GM18507 (cell line): ENCODE data around the gene TNS4.

Experiments
- DNase-seq: peaks from one replicate; pipeline ENCODE4 v3.0.0; 2011; ENCODE audit warnings: low read depth; ENCODE audit not compliant: insufficient read length; ENCODE audit errors: extremely low spot score
- FAIRE-seq: peaks from 2 replicates; lab custom pipeline; 2011; peaks lifted over from hg19 to GRCh38; lab: Jason Lieb, UNC

The TNS4 gene

GRCh38 chr17:40461732-40462342 is 39.6 kb downstream of the TNS4 start:
- FAIRE-seq, result no peak
- DNase-seq, result no peak

GRCh38 chr17:40460968-40461731 is 40.3 kb downstream of the TNS4 start:
- DNase-seq (no peak), FAIRE-seq (no peak)

DNA sequence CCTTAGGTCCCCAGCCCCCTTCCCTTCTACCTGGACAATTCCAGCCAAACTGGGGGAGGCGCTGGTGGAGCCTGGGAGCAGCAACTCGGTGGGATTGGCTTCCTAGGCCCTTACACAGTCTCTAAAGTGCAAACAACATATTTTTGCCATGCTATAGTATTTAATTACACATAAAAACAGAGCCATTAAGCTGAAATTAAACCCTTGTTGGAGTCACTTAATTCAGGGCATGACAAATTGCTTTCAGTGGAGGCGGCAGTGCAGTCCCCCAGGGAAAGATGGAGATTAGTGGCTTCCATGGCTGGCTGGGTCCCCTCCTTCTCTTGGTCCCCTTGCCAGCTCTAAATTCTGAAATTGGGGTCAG is 40.8 kb downstream of the TNS4 start:
- FAIRE-seq (no peak), DNase-seq (no peak)

GRCh38 chr17:40459636-40460603 is 41.5 kb downstream of the TNS4 start:
- FAIRE-seq (no peak), DNase-seq (no peak)

DNA sequence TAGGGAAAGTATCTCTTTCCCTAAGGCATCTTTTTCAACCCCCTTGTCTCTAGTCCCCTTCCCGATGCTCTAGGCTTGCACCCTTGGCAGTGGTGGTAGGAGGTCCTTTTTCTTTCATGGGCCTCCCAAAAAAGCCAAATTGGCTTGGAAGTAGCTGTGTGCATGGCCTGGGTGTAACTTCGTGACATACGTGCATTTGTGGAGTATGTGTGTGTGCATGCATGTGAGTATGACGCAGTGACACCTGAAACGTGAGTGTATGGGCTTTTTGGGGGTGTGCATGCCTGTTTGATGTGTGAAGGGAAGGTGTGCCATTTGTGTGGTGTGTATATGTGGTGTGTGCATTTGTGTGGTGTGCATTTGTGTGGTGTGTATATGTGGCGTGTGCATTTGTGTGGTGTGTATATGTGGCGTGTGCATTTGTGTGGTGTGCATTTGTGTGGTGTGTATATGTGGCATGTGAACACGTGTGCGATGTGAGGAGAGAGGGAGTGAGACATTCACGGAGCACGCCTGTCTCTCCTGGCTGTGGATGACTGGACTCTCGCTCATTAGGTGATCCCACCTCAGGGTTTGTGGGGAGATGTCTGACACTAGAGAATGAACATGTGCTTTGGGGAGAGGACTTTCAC is 42.5 kb downstream of the TNS4 start:
- no peak for FAIRE-seq

DNA sequence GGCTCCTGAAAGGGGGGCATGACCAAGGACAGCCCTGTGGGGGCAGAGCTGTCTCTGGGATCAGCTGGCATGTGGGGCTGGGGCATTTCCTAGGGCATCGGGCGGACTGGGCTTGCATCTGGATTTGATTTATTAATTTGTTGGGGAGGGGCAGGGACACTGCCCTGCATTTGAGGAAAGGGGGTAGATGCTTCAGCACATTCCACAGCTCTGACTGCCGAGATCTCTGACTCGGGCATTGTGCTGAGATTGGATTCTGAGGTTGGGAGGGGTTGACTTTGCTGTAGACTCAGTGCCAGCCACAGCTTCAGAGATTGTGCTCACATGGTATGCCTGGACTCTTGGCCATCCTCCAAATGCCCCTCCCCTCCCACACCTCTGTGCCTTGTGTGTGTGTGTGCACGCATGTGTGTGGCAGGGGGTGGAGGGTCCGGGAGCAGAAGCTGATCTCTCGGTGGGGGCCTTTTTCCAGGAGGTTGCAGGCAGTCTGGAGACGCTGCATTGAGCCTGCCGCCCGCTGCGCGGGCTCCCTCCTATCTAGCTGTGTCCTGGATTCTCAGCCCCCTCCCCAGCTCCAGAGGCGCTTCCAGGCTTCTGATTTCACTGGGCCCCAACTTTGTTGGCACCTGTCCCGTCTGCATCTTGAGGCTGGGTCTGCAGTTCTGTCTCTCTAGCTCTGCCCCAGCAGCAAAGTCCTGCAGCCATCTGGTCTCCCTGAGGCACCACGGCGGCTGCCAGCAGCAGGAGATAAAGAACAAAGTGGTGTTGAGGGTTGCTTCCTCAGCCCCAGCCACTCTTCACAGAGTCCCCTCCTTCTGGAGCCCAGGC is 43.2 kb downstream of the TNS4 start:
- FAIRE-seq, result no peak
- DNase-seq, result no peak

More for the DNA sequence above, 42.5 kb downstream of the TNS4 start:
- no peak for DNase-seq

GRCh38 chr17:40457369-40457768 is 44.1 kb downstream of the TNS4 start:
- FAIRE-seq (no peak), DNase-seq (no peak)

- DNase-seq, result no peak
- no peak for FAIRE-seq
Observed at GRCh38 chr17:40456396-40456951, 44.9 kb downstream of the TNS4 start.

DNA sequence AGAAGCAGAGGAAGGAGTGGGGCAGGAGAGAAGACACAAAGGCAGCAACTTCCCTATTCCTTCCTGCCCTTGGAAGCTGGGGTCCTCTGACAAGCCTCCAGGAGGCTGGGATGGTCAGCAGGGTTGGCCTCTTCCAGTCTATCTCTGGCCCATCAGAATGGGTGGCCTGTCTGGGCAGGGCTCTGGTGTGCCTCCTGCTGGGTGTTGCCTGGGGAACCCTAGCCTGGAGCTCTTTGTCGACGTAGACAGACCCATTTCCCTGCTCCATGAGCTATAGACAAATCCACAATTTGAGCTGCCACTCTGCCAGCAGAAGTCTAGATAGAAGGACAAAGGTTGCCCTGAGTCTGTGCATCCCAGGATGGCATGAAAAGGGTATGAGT is 46.8 kb downstream of the TNS4 start:
- DNase-seq (no peak), FAIRE-seq (no peak)

DNA sequence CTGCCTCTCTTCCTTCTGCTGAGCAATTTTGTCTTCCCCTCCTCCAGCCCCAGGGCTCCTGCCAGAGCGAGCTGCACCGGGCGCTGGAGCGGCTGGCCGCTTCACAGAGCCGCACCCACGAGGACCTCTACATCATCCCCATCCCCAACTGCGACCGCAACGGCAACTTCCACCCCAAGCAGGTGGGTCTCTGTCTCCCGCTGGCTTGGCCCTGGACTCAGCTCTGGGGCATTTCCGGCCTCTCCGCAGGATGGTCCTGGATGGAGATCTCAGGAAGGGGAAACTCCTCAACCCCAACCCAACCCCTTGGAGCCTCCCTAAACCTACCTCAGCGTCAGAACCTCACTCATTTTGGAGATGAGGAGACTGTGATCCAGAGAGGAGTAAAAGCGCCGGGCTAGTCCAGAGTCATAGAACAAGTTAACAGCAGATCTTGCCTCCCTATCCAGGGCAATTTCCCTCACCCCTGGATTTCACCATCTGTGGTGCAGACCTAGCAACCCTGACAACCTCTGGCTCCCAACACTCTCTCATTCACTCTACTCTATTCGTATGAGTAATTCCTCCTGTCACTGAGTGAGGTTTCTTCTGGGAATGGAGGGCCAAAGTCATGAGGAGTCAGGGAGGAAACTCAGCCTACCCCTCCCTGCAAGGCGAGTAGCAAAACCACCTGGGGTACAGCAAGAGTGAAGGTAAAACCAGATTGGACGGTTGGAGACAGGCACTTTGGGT is 47.4 kb downstream of the TNS4 start:
- FAIRE-seq (no peak), DNase-seq (no peak)

DNA sequence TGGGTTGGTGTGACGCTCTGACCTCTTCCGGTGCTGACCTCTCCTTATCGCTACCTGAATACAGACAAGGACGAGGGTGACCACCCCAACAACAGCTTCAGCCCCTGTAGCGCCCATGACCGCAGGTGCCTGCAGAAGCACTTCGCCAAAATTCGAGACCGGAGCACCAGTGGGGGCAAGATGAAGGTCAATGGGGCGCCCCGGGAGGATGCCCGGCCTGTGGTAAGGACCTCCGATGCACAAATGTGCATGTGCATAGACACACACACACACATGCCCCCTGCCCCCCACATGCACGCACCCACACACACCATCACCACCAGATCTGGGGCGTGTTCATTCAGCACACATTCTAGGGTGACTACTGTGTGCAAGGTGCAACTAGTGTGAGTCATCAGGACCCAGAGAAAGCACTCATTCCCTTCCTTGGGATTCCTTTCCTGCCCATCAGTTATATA is 48.5 kb downstream of the TNS4 start:
- FAIRE-seq (no peak), DNase-seq (no peak)

GRCh38 chr17:40452216-40452787 is 49.1 kb downstream of the TNS4 start:
- no peak for FAIRE-seq
- DNase-seq, result no peak

DNA sequence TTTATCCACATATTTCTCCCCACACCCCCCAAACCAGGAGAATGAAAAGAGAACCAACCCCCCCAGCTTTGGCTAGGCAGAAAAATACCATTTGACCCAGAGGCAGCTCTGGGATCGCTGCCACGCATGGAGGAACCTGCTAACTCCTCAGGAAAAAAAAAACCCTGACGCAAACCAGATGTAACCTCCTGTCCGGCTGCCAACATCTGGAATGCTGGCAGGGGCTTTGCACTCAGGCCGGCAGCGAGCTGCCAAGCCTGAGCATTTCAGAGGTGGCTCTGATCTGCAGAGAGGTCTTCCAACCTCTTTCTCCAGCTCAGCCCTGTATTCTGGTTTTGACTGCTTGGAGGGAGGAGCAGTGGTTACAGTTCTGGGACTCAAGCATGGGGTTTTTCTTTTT is 50.0 kb downstream of the TNS4 start:
- FAIRE-seq, result no peak
- DNase-seq, result no peak

DNA sequence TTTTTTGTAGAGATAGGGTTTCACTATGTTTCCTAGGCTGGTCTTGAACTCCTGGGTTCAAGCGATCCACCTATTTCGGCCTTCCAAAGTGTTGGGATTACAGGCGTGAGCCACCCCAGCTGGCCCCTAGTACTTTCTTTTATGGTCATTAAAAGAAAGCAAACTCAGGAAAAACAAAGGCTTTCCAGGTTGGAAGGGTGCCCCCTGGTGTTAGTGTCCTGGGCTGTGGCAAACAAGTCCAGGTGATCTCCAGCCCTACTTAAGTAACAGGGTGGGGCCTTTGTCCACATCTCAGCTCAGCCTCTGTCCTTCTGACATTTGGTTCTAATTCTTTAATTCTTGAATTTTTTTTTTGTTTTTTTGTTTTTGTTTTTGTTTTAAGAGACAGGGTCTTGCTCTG is 51.2 kb downstream of the TNS4 start:
- DNase-seq (no peak), FAIRE-seq (peak; percentile 64)

GRCh38 chr17:40448639-40449261 is 52.7 kb downstream of the TNS4 start:
- FAIRE-seq, result no peak
- DNase-seq, result no peak

DNA sequence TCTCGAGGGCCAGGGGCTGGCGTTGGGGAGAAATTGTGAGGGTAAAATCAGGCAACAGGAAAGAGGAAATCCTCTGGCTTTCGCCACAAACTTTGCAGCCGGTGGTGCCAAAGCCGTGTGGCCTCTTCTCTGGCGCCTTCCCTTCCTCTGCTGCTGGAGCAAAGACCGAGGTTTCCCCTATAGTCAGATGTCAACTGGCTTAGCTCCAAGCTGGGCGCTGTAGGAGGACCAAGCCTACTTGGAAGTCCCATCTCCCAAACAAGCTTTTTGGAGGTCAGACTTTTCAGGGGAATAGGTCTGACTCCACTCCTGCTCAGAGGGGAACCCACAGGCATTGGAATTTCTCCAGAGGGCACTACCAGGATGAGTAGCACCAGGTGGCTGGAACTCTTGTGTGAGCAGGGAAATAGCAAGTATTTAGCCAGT is 53.2 kb downstream of the TNS4 start:
- FAIRE-seq, result no peak
- no peak for DNase-seq

DNA sequence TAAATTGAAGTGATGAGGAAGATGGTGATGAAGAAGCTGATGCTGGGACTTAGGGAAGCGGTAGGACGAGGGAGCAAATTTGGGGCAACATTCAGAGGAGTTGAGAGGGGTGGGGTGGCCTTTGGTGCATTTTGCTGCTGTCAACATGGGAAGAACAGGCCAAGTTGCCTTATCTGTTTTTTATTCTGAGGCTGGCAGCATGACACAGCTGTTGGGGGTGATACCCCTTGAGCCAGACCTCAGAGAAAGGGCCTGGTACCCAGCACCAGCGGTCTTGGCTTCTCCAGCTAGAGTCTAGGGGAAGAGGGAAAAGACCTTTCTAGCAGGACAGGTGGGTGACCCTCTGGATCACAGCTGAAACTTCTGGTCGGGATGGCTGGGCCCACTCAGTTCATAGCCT is 53.6 kb downstream of the TNS4 start:
- FAIRE-seq, result no peak
- no peak for DNase-seq
